GM13976 (cell line): ENCODE results near the gene PPEF1.

Experiments
- DNase-seq: peaks from one replicate; pipeline ENCODE4 v3.0.0; 2012; ENCODE audit warnings: low spot score
- in situ Hi-C: fragments of 300-500 bp; cut with MboI; formaldehyde crosslinking; loops from one replicate; pipeline ENCODE4 v1.12.0; 2022; ENCODE audit warnings: low sequenced_read_pairs, mixed read lengths, inconsistent platforms; ENCODE audit not compliant: unreplicated experiment
- TF ChIP-seq, protein P1 (sequence below): IDR thresholded peaks from 2 replicates; pipeline ENCODE4 v1.5.1; 2012; ENCODE audit warnings: borderline replicate concordance, mild to moderate bottlenecking; ENCODE audit not compliant: insufficient read depth; ENCODE audit errors: extremely low read depth, missing control alignments, control extremely low read depth

PPEF1 gene

DNA sequence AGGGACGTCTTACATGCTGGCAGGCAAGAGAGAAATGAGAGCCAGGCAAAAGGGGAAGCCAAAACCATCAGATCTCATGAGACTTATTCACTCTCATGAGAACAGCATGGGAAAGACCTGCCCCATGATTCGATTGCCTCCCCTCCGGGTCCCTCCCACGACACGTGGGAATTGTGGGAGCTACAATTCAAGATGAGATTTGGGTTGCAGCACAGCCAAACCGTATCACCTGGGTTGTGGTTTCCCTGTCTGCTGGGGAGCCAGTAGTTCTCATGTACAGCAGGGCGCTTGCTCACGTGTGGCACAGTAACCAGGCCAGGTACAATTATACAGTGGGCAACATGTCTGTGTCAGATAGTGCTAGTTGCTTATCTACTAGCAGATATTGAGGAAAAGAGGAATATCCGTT, 24.5 kb upstream of the PPEF1 start:
- no peak for DNase-seq
- TF ChIP-seq, protein P1, sequence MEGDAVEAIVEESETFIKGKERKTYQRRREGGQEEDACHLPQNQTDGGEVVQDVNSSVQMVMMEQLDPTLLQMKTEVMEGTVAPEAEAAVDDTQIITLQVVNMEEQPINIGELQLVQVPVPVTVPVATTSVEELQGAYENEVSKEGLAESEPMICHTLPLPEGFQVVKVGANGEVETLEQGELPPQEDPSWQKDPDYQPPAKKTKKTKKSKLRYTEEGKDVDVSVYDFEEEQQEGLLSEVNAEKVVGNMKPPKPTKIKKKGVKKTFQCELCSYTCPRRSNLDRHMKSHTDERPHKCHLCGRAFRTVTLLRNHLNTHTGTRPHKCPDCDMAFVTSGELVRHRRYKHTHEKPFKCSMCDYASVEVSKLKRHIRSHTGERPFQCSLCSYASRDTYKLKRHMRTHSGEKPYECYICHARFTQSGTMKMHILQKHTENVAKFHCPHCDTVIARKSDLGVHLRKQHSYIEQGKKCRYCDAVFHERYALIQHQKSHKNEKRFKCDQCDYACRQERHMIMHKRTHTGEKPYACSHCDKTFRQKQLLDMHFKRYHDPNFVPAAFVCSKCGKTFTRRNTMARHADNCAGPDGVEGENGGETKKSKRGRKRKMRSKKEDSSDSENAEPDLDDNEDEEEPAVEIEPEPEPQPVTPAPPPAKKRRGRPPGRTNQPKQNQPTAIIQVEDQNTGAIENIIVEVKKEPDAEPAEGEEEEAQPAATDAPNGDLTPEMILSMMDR, result no peak
- in situ Hi-C loops, result no loop called here

- in situ Hi-C loops, result no loop called here
- TF ChIP-seq, protein P1, result no peak
- no peak for DNase-seq
Measured at GRCh38 chrX:18687856-18688495, 19.5 kb upstream of the PPEF1 start.

GRCh38 chrX:18691431-18691830, 16.0 kb upstream of the PPEF1 start:
- TF ChIP-seq, protein P1, result no peak
- DNase-seq, result no peak
- in situ Hi-C loops, result no loop called here

- TF ChIP-seq, protein P1, result no peak
- DNase-seq, result no peak
- in situ Hi-C loops, result no loop called here
Measured at GRCh38 chrX:18692541-18692940, 14.9 kb upstream of the PPEF1 start.

DNA sequence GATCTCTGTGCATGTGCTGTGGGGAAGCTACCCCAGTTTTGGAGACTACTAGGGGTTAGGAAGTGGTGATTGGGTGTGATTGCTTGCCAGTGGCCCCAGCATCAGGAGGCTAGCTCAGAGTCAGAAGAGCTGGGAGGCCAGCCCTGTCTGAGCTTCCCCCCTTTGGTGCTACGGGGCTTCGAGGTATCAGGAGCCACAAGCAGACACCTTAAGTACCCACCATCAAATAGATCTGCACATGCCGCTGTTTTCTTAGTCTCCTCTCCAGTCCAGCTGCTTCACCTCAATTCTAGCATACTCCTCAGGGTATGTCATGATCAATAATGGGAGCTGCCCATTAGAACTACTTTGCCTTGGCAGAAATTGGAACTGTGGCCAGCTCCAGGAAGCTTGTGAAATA, 10.8 kb upstream of the PPEF1 start:
- in situ Hi-C loops, result no loop called here
- no peak for DNase-seq
- TF ChIP-seq, protein P1, result no peak

- in situ Hi-C loops, result no loop called here
- DNase-seq, result no peak
- TF ChIP-seq, protein P1, result no peak
Measured at GRCh38 chrX:18698737-18699650, 8.5 kb upstream of the PPEF1 start.
